ENCODE measurements around the gene ALAD. TPM values are rescaled to one million over a fixed set of nuclear protein-coding genes. Genes with fewer than 3 reads are reported as not detected.

Gene ALAD
- total and polyA plus RNA-seq, 2 of the 13 experiments (the other 11 are each of a cell fraction or from before 2014, with no cell fraction given): 21.8 to 30.1 TPM

DNA sequence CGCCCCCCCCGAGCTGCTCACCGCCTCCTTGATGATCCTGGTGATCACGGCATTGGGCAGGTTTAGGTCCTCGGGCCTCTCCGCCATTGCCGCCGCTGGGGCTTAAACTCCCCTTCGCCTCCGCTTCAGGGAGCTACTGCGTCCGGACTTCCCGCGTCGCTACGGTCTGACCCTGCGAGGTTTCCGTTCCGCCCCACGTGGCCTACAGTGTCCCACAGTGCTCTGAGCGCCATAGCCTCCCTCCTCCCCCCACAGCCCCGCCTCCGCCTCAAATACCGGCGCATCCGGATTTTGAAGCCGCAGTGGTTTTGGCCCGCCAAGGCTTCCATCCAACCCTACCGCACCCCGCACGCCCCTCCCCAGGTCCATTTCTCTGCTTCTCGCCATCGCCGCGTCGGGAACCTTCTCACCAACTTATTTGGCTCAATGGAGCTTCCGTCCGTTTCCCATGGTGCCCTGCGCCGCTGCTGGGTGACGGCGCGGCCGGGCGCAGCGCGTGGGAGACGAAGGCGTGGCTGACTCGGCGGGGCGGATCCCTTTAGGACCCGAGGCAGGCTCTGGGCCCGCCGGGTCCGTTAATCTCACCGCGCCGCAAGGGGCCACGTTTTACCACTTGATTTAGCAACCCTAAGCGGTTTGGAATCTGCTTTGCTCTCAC is 9.3 kb upstream of the ALAD start, which contains the start of the genes C9orf43 and POLE3 (continued):
- TF ChIP-seq, protein P1, sequence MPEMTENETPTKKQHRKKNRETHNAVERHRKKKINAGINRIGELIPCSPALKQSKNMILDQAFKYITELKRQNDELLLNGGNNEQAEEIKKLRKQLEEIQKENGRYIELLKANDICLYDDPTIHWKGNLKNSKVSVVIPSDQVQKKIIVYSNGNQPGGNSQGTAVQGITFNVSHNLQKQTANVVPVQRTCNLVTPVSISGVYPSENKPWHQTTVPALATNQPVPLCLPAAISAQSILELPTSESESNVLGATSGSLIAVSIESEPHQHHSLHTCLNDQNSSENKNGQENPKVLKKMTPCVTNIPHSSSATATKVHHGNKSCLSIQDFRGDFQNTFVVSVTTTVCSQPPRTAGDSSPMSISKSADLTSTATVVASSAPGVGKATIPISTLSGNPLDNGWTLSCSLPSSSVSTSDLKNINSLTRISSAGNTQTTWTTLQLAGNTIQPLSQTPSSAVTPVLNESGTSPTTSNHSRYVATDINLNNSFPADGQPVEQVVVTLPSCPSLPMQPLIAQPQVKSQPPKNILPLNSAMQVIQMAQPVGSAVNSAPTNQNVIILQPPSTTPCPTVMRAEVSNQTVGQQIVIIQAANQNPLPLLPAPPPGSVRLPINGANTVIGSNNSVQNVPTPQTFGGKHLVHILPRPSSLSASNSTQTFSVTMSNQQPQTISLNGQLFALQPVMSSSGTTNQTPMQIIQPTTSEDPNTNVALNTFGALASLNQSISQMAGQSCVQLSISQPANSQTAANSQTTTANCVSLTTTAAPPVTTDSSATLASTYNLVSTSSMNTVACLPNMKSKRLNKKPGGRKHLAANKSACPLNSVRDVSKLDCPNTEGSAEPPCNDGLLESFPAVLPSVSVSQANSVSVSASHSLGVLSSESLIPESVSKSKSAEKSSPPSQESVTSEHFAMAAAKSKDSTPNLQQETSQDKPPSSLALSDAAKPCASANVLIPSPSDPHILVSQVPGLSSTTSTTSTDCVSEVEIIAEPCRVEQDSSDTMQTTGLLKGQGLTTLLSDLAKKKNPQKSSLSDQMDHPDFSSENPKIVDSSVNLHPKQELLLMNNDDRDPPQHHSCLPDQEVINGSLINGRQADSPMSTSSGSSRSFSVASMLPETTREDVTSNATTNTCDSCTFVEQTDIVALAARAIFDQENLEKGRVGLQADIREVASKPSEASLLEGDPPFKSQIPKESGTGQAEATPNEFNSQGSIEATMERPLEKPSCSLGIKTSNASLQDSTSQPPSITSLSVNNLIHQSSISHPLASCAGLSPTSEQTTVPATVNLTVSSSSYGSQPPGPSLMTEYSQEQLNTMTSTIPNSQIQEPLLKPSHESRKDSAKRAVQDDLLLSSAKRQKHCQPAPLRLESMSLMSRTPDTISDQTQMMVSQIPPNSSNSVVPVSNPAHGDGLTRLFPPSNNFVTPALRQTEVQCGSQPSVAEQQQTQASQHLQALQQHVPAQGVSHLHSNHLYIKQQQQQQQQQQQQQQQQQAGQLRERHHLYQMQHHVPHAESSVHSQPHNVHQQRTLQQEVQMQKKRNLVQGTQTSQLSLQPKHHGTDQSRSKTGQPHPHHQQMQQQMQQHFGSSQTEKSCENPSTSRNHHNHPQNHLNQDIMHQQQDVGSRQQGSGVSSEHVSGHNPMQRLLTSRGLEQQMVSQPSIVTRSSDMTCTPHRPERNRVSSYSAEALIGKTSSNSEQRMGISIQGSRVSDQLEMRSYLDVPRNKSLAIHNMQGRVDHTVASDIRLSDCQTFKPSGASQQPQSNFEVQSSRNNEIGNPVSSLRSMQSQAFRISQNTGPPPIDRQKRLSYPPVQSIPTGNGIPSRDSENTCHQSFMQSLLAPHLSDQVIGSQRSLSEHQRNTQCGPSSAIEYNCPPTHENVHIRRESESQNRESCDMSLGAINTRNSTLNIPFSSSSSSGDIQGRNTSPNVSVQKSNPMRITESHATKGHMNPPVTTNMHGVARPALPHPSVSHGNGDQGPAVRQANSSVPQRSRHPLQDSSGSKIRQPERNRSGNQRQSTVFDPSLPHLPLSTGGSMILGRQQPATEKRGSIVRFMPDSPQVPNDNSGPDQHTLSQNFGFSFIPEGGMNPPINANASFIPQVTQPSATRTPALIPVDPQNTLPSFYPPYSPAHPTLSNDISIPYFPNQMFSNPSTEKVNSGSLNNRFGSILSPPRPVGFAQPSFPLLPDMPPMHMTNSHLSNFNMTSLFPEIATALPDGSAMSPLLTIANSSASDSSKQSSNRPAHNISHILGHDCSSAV (CRISPR knock-in tag; IDR thresholded peaks at IDR 0.05; ENCODE audit: borderline replicate concordance): 0 out of 2 replicates have a peak, but pooled peaks have one; percentile 82
- TF ChIP-seq ZNF747 (CRISPR knock-in tag; IDR thresholded peaks at IDR 0.05; ENCODE audit: borderline replicate concordance) (peak; percentile 68; the same call in 1 of the 2 replicates), TBL1XR1 (IDR thresholded peaks at IDR 0.05; ENCODE audit: borderline replicate concordance, low read length, partially characterized antibody) (no peak), ZNF660 (CRISPR knock-in tag; IDR thresholded peaks at IDR 0.05; ENCODE audit: borderline replicate concordance, low read depth) (no peak), ZFX (CRISPR knock-in tag; IDR thresholded peaks at IDR 0.05; ENCODE audit: low read depth) (peak; percentile 86), ZNF10 (CRISPR knock-in tag; IDR thresholded peaks at IDR 0.05; ENCODE audit: borderline replicate concordance, low read depth) (no peak), NR3C1 (CRISPR knock-in tag; IDR thresholded peaks at IDR 0.05) (no peak), EEA1 (CRISPR knock-in tag; IDR thresholded peaks at IDR 0.05; ENCODE audit: borderline replicate concordance) (no peak; the same call in 1 of the 2 replicates), RFX1 (IDR thresholded peaks at IDR 0.05) (no peak; the same call in 1 of the 2 replicates), ZNF563 (CRISPR knock-in tag; IDR thresholded peaks at IDR 0.05) (no peak; the same call in 1 of the 2 replicates), ZNF761 (CRISPR knock-in tag; conservative IDR thresholded peaks at IDR 0.05) (no peak), SMAD3 (CRISPR knock-in tag; IDR thresholded peaks at IDR 0.05) (peak; percentile 20; the same call in 1 of the 2 replicates), SMAD9 (CRISPR knock-in tag; IDR thresholded peaks at IDR 0.05) (no peak), CENPX (CRISPR knock-in tag; IDR thresholded peaks at IDR 0.05) (no peak), ZBTB42 (CRISPR knock-in tag; IDR thresholded peaks at IDR 0.05) (no peak), ZNF672 (CRISPR knock-in tag; IDR thresholded peaks at IDR 0.05) (no peak)
- TF ChIP-seq, protein P2, sequence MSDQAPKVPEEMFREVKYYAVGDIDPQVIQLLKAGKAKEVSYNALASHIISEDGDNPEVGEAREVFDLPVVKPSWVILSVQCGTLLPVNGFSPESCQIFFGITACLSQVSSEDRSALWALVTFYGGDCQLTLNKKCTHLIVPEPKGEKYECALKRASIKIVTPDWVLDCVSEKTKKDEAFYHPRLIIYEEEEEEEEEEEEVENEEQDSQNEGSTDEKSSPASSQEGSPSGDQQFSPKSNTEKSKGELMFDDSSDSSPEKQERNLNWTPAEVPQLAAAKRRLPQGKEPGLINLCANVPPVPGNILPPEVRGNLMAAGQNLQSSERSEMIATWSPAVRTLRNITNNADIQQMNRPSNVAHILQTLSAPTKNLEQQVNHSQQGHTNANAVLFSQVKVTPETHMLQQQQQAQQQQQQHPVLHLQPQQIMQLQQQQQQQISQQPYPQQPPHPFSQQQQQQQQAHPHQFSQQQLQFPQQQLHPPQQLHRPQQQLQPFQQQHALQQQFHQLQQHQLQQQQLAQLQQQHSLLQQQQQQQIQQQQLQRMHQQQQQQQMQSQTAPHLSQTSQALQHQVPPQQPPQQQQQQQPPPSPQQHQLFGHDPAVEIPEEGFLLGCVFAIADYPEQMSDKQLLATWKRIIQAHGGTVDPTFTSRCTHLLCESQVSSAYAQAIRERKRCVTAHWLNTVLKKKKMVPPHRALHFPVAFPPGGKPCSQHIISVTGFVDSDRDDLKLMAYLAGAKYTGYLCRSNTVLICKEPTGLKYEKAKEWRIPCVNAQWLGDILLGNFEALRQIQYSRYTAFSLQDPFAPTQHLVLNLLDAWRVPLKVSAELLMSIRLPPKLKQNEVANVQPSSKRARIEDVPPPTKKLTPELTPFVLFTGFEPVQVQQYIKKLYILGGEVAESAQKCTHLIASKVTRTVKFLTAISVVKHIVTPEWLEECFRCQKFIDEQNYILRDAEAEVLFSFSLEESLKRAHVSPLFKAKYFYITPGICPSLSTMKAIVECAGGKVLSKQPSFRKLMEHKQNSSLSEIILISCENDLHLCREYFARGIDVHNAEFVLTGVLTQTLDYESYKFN (CRISPR knock-in tag; conservative IDR thresholded peaks at IDR 0.05): peak; percentile 68

All from HepG2 (cell line).